NCI-H1694 (cell line): ENCODE data around the gene EIF4EBP3.
A peak's percentile ranks its signal among the peaks of the same experiment; 100 is the strongest.

Source experiments
- DNase-seq: peaks from one replicate; lab custom pipeline; 2025; lab: John Stamatoyannopoulos, UW

The EIF4EBP3 gene

DNA sequence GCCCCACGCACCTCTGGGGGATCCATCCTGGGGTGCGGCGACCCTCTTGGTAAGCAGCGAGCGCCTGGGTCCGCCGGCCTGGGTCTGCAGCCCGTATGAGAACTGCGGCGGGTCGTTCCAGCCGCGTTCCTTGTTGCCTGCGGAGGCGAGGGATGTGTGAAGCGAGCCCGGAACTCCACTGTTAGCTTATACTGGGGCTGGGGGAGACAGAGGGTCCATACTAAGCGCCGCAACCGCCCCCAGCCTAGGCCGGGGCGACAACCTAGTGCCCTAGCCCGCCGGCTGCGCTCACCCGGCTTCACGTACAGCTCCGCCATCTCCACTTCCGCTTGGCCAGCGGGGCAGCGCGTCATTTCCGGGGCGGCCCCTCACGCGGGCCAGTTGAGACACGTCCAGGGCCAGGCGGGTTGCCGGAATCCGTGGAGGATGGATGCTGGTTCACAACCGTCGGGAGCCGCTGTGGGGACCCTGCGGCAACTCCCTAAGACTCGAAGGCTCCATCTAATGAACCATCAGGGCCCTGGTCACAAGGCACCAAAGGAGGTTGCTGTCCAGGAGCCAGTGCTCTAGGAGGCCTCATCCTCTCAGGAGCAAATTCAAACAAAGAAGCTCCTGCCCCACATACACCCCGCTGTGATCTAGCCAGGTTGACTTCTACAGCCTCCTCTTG is 9.8 kb downstream of the EIF4EBP3 start, which contains the start of gene SRA1:
Gene SRA1, minus strand, starts transcription at position 338 of the 670 bp plus-strand sequence. Its CDS starts 21 bp downstream, at position 317.
- DNase-seq, result peak; percentile 65

DNA sequence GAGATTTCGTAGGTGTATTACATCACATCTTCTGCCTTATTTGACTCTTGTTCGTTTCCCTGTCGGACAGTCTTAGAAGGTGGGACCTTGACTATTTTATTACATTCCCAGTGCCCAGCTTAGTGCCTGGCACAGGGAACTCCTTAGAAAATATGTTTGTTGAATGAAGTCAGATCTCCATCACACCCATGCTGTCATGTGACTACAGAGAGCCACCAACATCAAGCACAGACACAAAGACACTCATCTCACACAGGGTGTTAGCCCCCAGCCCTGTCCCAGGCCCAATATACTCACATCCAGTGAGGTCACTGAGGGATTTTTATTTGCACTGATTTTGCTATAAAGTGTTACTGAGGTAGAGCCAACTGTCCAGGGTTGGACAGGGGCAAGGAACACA is 10.5 kb downstream of the EIF4EBP3 start:
- DNase-seq, result no peak

DNA sequence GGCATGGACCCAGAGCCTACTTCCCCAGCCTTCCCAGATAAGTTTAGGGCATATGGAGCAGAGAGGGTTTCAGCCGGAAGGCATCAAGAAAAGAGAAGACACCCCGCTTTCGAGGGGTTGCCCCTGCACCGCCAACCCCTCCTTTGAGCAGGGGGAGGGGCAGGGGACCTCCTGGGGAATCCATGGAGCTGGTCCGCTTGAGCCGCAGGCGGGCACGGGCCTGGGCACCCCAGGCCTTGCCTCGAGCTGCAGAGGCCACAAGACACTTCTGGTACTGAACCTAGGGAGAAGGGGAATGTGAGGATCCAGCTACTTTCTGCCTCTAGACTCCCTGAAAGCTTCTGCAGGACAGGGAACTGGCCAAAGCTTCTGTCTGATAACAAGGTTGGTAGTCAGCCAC is 11.1 kb downstream of the EIF4EBP3 start:
- DNase-seq, result no peak

DNA sequence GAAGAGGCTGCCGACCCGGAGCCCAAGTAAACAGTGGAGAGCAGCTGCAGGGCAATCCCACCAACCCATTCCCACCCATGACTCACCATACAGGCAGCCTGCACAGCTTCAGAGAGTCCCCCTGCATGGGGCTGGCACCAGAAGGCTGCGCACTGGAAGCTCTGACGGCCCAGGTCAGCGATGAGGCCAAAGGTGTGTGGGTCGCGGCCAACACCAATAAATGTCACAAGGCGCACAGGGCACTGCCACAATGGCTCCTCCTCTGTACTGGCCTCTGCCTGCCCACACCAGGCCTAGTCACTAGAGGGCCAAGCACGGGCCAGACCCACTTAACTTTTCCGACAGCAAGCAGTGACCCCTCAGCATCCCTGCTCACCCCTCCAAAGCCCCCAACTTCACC is 12.8 kb downstream of the EIF4EBP3 start:
- DNase-seq, result no peak

DNA sequence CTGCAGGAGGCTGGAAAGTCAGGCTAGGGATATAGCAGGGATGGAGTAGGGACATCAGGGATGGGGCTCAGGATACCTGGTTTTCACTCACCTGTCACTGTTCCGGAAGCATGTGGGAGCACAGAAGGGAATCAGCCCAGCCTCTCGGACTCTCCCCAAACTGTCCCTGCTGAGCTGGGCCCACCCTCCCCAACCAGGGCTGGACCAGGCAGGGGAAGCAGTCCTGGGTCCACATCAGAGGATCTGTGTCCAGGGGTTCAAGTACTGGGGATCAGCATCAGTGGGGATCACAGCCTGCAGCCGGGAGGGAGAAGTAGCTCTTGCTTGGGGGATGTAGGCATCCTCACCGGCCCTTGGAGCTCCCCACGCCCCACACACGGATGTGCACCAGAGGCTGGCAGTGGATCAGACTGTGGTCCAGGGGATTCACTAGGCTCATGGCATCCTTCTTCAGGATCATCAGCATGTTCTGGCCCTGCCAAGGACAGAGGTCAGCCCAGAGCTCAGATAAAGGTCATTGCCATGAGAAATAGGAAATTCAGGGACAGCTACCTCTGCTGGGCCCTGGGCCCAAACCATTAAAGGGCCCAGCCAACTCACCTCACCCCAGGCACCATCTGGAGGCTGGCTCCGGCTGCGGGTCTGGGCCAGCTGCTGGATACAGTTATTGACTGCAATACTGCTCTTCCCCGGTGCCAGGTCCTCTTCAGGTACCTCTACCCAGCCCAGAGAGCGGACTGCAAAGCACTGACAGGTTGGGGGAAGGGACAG is 14.5 kb downstream of the EIF4EBP3 start:
- no peak for DNase-seq

DNA sequence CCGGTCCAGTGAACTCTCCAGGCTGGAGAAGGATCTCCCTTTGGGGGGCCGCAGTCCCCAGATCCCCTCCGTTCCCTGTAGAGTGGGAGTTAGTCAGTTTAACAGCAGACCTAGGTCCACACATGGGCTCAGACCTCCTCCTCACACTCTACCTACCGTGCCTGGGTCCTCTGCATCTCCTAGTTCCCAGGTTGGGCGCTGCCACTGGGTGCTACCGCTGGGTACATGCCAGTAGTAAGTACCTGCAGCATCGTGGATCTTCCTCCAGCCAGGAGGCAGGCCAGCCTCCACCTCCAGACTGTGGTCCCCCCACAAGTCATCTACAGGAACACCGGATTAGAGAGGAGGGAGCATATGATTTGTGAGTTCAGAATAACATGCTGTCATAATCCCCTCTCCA is 16.1 kb downstream of the EIF4EBP3 start:
- no peak for DNase-seq

DNA sequence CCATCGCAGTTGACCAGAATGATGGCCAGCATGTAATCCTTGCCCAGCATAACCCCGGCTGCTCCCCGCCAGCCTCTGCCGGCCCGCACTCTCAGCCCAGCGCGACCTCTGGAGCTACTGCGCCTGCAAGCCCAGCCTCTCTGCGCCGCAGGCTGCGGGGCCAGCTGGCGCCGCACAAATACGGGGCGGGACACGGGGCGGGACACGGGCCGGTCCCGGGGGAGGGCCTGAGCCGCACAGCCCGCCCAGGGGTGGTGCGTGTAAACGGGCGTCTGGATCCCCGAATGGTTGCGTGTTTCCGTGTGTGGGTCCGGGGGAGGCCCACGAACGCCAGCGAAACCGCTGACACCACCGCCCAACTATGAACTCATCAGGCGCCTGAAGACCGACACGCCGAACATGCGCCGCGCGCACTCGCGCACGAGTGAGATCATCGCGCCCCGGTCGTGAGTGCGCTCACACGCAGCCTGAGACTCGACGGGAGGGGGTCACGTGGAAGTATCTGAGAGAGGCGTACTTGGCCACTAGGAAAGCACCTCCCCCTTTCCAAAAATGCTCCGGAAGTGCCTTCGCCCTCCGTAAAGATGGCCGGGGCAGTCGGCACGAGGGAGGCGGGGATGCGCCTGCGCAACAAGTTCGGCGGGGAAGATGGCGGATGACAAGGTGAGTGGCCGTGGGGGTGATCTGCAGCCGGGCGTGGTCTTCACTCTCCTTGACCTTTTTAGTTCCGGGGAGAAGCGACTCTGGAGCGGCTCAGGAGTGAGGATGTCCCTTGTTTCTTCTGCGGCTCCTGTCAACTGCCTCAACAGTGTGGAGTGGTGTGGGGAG is 16.9 kb downstream of the EIF4EBP3 start, which contains the start of the genes APBB3 and SLC35A4:
Gene APBB3, minus strand, starts transcription at position 403 of the 828 bp plus-strand sequence. Its CDS starts 353 bp downstream, at position 50.
Gene SLC35A4, plus strand, starts transcription at position 633 of the 828 bp plus-strand sequence. CDS start 2,342 bp downstream, outside the sequence.
- peak; percentile 95 for DNase-seq

DNA sequence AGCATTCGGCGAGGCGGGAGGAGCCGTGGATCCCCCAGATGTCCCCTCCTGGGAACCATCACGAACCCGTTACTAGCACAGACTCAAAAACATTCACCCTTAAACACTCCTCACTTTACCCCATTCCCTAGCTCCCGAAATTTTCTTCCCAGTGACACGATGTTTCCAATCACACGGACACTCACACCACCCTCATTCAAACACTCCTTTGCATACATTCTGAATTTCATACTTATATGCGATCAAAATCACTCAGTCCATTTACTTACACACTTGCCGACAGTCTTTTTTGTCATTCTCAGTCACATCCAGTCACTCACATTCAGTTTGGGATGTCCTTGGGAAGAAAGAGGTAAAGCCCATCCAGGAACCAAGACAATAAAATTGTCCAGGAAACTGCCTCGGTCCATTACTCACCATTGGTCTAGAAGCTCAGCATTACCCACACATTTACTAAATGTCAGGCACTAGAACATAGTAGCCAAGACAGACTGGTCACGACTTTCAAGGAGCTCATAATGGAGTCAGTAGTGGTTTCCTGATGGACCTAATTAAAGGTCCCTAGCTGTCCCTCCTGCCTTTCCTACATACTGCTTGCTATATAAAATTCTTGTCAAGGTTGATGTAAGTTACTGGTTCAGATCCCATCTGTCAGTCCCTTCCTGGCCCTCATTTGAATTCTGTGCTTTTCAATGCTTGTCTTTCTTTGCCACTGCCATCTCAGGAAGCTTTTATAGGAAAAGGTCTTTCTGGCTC is 17.7 kb downstream of the EIF4EBP3 start:
- no peak for DNase-seq

DNA sequence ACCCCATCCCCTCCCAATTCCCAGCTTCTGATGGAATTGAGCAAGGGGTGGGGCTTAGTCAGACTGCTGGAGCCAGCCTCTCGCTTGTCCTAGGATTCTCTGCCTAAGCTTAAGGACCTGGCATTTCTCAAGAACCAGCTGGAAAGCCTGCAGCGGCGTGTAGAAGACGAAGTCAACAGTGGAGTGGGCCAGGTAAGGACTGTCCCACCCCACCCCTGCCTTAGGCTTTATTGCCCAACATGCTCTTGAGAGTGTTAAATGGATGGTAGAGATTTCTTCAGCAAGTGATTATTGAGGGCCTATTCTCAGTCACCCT is 18.3 kb downstream of the EIF4EBP3 start:
- DNase-seq, result no peak

DNA sequence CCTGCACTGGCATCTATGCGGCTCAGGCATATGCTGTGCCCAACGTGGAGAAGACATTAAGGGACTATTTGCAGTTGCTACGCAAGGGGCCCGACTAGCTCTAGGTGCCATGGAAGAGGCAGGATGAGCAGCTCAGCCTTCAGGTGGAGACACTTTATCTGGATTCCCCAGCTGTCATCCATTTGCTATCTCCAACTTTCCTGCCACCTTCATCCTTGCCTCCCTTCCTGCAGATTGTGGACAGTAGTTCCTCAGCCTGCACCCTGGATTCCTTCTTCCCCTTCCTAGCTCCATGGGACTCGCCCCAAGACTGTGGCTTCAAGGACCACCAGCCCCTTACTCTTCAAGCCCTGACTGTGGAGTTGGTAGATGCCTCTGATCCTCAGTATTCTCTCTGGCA is 19.2 kb downstream of the EIF4EBP3 start:
- no peak for DNase-seq

DNA sequence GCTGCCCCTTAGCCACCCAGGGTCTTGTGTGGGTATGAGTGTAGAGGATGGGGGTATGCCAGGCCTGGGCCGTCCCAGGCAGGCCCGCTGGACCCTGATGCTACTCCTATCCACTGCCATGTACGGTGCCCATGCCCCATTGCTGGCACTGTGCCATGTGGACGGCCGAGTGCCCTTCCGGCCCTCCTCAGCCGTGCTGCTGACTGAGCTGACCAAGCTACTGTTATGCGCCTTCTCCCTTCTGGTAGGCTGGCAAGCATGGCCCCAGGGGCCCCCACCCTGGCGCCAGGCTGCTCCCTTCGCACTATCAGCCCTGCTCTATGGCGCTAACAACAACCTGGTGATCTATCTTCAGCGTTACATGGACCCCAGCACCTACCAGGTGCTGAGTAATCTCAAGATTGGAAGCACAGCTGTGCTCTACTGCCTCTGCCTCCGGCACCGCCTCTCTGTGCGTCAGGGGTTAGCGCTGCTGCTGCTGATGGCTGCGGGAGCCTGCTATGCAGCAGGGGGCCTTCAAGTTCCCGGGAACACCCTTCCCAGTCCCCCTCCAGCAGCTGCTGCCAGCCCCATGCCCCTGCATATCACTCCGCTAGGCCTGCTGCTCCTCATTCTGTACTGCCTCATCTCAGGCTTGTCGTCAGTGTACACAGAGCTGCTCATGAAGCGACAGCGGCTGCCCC is 19.8 kb downstream of the EIF4EBP3 start:
- no peak for DNase-seq

DNA sequence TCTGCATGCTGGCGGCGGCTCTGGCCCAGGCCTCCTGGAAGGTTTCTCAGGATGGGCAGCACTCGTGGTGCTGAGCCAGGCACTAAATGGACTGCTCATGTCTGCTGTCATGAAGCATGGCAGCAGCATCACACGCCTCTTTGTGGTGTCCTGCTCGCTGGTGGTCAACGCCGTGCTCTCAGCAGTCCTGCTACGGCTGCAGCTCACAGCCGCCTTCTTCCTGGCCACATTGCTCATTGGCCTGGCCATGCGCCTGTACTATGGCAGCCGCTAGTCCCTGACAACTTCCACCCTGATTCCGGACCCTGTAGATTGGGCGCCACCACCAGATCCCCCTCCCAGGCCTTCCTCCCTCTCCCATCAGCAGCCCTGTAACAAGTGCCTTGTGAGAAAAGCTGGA is 20.4 kb downstream of the EIF4EBP3 start:
- DNase-seq, result no peak

DNA sequence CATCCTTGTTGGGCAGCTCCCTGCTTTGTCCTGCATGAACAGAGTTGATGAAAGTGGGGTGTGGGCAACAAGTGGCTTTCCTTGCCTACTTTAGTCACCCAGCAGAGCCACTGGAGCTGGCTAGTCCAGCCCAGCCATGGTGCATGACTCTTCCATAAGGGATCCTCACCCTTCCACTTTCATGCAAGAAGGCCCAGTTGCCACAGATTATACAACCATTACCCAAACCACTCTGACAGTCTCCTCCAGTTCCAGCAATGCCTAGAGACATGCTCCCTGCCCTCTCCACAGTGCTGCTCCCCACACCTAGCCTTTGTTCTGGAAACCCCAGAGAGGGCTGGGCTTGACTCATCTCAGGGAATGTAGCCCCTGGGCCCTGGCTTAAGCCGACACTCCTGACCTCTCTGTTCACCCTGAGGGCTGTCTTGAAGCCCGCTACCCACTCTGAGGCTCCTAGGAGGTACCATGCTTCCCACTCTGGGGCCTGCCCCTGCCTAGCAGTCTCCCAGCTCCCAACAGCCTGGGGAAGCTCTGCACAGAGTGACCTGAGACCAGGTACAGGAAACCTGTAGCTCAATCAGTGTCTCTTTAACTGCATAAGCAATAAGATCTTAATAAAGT is 21.1 kb downstream of the EIF4EBP3 start:
- DNase-seq, result no peak

DNA sequence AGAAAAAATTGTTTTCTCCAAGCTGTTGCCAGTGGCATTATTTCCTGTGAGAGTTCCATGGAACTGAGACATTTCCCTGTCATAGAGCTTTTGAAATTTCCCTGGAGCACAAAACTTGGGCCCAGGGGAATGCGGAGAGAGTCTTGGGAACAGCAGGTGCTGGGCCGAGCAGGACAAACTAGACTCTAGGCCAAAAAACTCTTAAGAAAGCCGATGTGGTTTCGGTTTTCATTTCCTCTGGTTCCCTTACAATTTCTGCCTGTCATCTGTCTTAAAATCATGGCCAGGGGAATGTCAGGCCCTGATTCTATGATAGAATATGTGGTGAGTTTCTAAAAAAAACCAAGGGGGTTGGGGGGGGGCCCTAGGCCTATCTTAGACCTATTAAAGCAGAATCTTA is 21.7 kb downstream of the EIF4EBP3 start:
- no peak for DNase-seq

DNA sequence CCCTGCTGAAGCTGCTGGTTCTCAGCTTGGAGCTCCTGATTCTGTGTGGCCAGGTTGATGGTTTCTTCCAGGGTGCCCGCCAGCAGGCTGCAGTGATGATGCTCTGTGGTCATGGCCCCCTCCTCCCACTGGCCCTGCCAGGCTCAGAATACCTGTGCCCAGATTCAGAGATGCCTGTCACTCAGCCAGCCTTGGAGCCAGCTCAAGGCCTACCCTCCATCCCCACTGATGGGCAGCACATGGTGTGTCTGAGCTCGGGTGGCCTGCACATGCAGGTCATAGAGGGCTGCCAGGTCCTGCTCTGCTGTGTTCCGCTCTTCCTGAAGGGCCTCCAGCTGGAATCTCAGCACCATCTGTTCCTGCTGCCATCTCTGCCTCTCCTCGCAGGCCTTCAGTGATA is 22.6 kb downstream of the EIF4EBP3 start:
- DNase-seq, result no peak

DNA sequence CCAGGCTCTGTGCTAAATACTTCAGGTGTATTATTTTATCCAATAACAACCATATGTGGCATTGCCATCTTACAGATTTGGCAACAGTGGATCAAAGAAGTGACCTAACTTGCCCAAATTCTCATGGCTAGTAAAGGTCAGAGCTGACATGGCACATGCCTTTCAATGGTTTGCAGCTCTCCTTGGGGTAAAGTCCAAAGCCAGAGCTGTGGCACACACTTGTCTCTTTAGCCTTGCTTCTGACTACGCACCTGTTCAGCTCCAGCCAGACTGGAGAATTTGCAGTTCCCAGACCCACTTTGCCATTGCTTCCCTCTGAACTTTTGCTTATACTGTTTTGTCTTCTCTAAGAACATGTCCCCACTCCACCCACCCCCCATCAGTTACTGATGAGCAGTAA is 23.0 kb downstream of the EIF4EBP3 start:
- no peak for DNase-seq

DNA sequence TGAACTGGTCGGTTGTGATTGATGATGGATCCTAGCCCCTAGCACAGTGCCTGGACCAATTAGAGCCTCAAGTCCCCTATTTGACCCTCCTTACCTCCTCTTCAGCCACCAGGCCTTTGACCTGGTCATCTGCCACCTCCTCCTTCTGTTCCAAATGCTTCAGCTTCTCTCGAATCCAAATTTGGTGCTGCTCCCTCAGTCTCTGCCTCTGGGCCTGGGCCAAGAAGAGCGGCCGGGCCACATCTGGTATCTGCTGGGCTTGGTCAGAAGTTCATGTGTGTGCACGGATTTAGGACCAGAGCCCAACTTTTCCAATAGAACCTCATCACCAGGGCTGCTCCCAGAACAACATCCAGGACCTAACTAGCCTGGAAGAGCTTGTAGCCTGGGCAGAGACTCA is 23.6 kb downstream of the EIF4EBP3 start:
- DNase-seq, result no peak

DNA sequence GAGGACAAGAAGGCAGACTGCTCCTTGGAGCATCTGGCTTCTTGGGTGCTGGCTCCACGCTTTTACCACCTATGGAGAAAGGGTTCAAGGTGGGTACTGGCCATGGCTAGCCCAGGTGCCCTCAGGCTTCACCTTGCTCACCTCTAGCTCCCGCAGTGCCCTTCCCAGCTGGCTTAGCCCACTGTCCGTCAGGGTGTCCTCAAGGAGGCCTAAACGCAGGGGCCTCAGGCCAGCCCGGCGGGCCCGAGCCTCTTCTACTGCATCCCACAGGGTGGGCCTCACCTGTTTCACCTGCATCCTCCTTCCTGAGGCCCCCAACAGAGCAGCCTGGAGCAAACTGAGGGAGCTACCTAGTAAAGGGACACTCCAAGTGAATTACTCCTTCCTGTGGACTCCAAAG is 26.2 kb downstream of the EIF4EBP3 start:
- DNase-seq, result no peak

DNA sequence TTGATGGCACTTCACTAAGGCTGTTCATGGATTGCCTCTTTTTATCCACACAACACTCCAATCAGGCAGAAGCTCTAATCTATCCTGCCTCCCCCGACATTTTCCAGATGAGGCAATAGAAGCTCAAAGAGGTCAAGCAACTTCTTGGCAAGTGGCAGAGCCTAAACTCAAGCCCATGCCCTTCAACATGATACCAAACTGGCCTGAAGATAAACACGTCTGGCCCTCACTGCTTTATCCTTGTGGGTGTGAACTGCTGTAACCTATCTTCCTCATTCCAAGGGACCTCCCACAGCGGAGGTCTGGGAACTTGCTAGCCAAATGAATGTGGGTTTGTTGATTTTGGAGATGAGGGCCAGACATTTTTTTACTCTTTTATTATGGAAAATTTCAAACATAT is 26.7 kb downstream of the EIF4EBP3 start:
- no peak for DNase-seq

DNA sequence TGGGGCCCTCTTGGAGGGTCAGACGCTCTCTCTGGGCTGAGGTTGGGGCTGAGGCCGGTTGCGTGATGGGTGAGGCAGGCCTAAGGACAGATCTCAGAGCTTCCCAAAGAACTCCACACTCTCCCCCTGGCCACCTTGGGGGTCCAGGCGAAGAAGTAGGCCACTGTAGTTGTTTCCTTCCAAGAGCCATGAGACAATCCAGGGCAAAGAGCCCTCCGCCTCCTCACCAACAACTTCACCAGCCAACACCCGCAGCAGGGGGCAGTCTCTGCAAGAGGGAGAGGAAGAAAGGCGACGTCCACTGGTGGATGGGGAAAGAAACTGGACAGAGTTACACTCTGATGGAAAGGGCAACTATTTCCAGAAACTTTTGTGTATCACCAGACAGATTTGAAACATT is 27.8 kb downstream of the EIF4EBP3 start:
- no peak for DNase-seq

DNA sequence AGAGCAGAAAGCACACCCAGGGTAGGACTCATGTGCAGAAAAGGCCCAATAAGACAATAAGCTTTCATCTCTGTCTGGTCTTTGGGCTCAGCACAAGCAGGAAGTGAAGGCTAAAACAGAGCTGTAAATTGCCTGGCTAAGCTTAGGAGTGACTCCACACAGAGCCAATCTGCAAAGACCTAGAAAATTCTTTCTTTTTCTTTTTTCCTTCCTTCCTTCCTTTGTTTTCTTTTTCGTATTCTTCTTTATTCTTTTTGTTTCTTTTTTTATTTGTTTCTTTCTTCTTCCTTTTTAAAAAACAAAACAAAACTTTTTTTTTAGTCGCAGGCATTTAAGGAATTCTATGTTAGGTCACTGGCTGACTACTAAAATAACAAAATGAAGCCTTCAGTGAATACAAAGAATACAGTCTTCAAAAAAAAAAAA is 29.3 kb downstream of the EIF4EBP3 start:
- DNase-seq, result no peak
